HS-5 (cell line): ENCODE data around the gene PSMA6.
"Not testable (repeated sequence)": the region's sequence is repeated elsewhere in the genome, so short reads cannot be mapped to it uniquely, and the experiment has no call there.

Source experiments
- DNase-seq: peaks from one replicate; pipeline ENCODE4 v3.0.0-alpha.2; 2012; ENCODE audit warnings: low read depth

PSMA6 gene

DNA sequence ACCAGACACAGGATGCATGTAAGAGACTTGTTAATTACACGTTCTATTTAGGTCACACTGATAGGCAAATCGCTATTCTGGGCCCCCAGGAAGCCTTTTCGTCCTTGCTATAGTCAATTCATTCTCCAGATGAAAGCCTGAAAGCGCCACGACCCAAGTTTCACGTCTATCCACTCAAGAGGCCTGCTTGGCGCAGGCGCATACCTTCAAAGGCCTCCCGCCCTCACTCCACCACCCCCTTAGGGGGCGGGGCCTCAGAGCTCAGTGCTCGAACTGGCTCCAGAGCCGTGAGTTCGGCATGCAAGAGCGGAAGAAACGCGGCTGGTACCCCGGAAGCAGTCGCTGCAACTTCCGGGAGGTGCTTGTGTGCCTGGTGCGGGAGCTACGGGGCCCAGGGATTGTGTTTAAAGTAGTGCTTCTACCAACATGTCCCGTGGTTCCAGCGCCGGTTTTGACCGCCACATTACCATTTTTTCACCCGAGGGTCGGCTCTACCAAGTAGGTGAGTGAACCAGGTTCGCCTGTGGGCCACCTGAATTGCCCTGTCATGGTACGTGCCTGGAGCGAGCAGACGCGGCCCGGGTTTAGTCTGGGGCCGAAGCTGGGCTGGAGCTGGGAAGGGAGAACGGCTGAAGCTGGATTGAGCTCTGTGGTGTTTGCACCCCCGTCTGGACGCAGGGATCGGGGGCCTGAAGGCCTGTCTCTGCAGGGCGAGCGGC lies at the start of gene PSMA6:
PSMA6 (plus strand) TSS at position 332 of the 719 bp plus-strand sequence; CDS start at position 427, 95 bp downstream.
- DNase-seq: peak; percentile 97

DNA sequence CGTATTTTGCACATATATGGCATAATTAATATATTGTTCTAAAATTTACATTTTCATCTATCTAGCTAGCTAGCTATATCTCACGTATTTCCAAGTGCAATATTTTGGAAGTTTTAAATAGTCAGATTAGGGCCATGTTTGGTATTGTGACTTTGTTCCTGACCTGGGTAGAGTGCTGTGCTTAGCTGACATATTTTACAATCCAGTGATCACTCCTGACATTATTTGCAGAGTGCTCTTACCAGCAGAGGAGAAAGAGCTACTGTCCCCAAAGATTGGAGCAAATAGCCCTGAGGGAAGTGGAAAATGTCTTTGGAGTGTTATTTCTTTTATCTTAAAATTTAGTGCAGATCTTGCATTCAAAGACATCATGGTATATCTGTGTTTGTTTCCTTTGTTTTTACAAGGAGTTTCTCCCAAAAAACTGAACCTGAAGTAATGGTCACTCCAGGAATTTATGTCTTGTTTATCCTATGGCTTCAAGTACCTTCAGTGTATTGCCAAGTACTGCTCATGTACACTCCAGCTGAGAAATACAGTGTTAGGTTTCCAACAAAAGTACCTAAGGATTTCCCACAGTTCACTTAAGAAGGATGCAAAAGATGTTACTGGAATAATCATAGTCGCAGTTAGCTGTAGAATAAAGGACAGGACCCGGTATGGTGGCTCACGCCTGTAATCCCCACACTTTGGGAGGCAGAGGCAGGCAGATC lies 49.4 kb upstream of the PSMA6 start:
- DNase-seq: no peak

DNA sequence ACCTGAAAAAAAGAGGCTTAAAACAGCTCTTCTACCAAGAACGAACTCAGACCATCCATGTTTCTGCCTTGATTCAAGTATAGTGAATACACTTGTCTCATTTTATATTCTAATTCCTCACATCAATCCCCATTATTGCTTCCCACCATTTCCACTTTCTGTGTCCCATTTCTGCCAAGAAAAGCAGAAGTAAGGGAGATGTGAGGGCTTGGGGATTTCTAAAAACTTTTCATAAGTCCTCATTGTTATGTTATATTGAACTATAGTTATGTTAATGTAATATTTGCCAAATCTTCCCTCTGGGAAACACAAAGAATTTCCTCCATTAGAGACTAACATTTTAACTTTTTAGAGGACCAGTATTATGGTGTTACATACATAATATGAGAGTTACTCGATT lies 48.2 kb upstream of the PSMA6 start:
- DNase-seq: no peak

DNA sequence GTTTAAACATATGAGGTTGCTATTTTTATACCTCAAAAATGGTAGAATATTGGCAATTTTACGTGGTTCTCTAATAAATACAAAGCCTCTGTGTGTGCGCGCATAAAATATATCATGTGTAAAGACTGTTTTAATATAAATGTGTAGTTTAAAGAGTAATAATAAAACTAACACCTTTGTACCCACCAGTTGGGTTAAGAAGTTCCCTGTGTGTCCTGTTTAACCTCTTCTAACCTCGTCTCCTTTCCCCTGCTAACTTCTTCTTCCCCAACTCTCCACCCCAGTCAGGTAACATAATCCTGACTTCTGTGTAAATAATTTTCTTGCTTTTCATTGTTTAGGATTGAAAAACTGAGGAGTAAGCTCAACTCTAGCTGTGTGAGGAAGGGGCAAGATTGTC lies 47.6 kb upstream of the PSMA6 start:
- no peak for DNase-seq

DNA sequence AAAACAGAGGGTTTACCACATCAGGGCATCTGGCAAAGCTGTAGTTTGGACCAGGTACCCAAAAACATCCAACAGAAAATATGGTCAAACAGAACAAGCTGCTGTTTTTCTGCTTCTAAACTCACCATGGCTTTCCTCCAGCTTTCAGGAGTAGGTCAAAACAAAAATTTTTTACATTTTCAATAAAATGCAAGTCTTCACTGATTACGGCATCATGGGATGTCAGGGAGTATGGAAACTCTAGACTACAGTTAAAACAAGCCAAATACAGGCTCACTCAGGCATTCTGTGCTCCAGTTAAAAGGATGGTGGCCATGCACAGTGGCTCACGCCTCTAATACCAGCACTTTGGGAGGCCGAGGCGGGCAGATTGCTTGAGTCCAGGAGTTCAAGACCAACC lies 47.1 kb upstream of the PSMA6 start:
- no peak for DNase-seq

DNA sequence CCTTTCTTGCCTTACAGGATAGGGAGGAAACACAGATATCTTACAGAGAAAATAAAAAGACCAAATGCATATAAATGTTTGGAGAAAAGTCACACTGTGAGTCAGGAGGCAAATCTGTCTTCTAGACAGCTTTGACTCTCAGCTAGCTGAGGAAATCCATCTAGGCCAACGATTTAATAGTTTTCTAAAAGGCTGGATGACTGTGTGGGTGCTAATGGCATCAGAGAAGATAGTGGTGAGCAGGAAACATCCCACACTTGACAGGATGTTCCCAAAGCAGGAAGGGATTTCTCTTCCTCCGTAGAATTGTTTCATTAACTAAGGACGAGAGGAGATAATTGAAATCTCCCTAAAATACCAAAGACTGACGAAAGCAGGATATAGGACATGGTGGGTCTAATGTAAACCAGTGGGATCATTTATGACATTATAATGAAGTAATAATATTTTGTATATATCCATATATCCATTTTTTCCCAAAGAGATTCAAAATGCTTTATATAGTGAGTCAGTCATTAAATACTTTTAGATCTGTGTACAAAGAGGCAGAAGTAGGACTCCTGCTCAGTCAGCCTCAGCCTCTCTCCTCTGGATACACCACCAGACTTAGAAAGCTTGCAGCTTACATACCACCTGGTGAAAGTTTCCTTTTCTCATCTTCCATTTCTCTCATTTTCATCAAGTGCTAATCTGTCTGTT lies 44.3 kb upstream of the PSMA6 start:
- DNase-seq: no peak

DNA sequence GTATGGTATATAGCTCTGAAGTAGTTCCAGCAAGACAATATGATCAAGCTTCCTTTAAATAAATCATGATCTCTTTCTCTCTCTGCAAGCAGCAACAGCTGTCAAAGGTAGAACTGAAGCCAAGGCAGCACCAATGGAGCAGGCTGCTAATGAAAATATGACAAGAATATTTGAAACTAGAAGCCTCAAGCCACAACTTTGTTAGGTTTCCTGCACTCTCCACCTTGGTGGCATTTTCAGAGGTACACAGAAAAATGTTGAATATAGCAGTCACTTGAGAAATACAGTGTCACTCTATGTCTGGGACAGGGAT lies 43.8 kb upstream of the PSMA6 start:
- DNase-seq: no peak

DNA sequence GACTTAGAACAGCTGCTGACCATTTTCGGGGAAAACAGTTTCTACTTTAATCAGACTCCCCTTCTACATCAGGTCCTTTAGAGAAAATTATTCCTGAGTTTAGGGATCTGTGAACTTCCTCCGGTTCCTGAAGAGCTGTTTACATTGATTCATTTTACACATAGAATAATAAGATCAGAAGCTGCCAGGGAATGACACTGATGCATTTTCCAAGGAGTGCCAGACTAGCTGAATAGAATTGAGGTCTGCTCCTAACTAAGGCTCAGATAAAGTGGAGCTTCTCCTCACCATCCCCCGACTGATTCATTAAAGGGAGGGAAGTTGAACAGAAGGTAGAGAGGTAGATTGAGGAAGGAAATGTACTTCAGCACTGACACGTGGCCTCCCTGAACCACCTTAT lies 41.9 kb upstream of the PSMA6 start:
- DNase-seq: no peak

DNA sequence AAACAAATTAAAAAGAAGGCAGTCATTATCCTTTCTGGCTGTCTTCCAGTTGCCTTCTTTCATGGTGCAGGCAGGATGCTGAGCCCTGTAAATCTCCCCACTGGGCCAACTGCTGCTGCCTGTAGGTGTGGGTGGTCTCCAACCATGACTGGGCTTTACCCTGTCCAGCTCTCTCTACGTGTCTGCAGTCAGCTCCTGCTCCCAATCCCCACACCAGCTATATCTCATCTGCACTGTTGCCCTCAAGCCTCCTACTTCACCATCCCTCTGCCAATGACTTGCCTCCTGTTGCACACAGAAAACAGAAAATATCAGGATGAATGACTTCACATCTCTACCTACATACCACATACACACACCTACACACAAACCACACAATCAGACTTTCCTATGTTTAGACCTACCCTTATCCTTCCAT lies 39.7 kb upstream of the PSMA6 start:
- DNase-seq: no peak

DNA sequence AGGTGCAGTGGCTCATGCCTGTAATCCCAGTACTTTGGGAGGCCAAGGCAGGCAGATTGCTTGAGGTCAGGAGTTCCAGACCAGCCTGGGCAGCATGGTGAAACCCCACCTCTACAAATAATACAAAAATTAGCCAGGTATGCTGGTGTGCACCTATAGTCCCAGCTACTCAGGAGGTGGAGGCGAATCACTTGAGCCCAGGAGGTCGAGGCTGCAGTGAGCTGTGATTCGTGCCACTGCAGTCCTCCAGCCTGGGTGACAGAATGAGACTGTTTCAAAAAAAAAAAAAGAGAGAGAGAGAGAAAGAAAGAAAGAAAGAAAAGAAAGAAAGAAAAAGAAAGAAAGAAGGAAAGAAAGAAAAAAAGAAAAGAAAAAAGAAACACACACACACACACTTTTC lies 39.1 kb upstream of the PSMA6 start:
- not testable (repeated sequence) for DNase-seq

DNA sequence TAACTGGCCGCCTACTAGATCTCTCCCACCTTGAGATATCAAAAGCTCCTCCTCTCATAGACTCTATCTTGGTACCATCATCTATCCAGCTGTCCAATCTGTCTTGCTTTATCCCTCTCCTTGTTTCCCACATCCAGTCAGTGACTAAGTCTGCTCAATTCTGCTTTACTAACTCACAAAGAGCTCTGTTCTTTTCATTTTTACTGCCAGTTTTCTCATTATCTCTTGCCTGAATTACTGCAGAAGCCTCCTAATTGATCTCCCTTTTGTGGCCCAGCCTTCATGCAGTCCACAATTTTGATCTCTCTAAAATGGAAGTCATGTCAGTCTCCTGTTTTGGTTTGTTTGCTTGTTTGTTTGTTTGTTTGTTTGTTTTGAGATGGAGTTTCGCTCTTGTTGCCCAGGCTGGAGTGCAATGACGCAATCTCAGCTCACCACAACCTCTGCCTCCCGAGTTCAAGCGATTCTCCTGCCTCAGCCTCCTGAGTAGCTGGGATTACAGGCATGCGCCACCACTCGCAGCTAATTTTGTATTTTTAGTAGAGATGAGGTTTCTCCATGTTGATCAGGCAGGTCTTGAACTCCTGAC lies 38.1 kb upstream of the PSMA6 start:
- DNase-seq: not testable (repeated sequence)

DNA sequence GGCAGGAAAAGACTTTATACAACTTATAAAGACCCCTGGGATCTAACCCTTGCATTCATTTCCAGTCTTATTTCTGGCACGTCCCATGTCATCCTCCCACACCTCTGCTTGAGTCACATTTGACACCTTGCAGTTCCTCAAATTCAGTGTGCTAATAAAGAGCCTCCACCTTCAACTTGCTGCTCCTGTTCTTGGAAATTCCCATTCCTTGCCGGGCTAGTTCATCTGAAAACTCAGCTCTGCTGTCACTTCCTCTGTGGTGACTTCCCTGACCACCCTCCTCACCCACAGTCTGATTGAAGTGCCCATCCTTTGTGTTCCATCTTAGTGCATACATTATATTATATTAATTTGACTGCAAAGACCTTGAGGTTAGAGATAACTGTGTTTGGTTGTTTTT lies 37.4 kb upstream of the PSMA6 start:
- no peak for DNase-seq

DNA sequence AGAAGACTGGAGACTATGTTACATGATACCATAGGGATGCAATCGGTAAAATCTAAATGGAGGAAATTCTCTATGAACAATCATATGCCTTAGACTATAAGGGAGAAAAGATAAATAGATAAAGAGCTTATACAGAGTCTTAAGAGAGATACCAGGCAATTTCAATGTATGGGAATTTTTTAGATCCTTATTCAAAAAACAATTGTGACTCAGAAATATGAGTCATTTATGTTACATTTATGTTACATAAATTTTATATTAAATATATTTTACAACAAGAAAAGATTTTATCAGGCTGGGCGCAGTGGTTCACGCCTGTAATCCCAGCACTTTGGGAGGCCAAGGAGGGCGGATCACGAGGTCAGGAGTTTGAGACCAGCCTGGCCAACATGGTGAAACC lies 36.5 kb upstream of the PSMA6 start:
- DNase-seq: no peak

DNA sequence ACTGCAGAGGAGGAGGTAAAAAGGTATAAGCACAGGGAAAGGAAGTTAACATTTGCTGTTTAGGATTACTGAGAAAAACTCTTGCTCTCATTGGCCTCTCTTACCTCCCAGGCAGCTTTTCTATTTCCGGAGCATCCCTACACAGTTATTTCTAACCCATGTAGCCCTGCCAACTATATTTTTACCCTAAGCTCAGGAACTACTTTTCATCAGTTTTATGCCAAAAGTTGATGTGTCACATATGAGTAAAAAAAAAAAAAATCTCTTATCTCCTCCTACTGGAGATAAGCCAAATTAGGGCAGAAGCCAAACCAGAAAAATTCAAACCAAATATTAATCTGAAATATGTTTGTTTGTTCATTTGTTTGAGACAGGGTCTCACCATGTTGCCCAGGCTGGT lies 34.4 kb upstream of the PSMA6 start:
- peak; percentile 16 for DNase-seq

DNA sequence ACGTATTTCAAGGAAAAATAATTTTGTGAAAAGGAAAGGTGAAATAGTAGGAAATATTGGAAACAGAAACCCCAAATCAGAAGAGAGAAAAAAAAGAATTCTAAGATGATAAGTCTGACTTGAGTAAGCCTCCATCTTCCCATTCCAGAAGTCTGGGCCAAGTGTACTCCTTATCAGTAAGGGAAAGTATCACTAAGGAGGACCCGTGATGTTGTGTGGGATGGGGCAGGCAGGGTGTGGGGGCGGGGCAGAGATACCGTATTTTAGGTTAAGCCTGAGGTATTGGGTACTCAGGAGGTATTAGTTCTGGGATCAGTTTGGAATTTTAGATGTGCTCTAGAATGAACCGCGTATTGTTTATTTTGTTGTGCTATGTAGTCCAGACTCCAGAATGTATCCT lies 33.8 kb upstream of the PSMA6 start:
- DNase-seq: no peak

DNA sequence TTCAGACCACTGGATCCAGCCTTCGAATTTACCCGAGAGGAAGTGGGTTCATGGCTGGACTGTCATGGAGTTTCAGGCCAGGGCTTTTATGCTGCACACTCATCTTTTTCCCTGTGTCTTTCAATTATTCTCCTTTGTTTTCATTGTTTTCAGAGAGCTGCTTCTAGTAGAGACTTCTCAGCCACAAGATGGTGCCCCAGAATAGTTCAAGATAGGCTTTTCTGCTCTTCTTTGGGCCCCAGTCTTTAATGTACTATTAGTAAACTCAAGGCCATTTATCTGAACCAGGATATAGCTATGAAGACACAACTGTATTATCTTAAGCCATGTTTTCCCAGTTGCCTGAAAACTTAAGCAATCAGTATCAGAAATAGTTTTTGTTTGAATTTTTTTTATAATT lies 30.4 kb upstream of the PSMA6 start:
- no peak for DNase-seq

DNA sequence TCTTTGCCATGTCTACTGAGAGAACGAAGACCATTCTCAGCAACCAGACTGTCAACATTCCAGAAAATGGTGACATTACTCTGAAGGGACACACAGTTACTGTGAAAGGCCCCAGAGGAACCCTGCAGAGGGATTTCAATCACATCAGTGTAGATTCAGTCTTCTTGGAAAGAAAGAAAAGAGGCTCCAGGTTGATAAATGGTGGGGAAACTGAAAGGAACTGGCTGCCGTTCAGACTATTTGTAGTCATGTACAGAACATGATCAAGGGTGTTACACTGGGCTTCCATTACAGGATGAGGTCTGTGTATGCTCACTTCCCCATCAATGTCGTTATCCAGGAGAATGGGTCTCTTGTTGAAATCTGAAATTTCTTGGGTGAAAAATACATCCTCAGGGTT lies 29.7 kb upstream of the PSMA6 start:
- no peak for DNase-seq

DNA sequence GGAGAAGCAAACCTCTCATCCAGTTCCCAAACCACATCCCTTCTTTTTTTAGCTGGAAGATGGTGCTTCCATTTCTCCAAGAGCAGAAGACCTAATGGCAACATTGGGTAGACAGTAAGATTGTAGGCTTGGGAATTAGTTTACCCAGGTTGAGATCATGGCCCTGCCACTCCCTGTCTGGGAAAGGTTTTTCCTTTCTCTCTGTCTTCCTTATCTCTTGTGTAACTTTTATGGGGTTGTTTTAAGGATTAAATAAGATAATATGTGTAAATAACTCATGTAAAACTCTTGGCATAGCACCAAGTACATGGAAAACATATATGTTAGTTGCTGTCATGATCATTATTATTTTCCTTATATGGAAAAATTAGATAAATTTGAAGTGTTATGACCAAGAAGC lies 23.2 kb upstream of the PSMA6 start:
- DNase-seq: no peak

DNA sequence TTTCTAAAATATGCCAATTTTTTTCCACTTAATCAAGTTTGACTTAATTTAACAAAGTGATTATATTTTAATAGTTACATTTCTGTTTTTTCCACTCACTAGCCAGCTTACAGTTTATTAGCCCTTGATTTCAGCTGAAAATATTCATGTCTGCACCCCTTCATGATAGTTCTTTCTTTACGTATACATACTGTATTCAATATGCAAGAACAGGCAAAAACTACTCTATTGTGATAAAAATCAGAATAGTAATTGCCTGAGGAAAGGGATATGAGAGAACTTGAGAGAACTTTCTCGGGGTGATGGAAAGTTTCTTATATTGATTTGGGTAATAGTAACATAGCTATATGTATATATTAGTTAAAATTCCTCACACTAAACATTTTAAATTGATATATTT lies 17.4 kb upstream of the PSMA6 start:
- no peak for DNase-seq

DNA sequence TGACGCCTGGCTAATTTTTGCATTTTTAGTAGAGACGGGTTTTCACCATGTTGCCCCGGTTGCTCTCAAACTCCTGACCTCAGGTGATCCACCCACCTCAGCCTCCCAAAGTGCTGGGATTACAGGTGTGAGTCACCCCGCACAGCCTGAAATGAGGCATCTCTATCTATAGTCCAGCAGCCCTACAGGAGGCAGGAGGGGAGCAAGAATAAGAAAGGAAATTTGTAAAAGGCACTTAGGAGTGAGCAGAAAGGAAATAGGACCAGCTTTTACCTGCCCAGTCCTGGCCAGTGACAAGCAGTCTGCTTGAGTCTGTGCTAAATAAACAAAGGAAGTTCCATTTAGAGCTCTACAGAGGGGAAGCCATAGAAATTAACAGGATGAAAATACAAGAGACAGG lies 15.0 kb upstream of the PSMA6 start:
- DNase-seq: no peak

DNA sequence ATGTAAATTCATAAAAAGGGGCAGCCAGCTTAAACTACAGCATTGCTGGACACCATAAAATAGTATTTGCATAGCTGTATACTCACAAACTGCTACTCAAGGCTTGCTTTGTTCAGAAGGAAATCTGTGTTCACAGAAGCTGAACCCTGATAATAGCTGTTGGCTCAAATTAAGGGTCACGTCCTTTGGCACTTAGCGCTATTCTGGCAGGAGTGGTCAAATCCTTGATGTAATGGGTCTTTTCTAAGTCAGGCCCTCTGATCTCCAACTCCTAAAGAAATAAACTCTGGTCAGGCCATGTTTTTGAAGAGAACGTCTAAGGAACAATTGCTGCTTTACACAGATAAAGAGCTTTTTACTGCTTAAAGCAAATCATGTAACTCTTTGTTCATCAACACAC lies 12.8 kb upstream of the PSMA6 start:
- DNase-seq: no peak

DNA sequence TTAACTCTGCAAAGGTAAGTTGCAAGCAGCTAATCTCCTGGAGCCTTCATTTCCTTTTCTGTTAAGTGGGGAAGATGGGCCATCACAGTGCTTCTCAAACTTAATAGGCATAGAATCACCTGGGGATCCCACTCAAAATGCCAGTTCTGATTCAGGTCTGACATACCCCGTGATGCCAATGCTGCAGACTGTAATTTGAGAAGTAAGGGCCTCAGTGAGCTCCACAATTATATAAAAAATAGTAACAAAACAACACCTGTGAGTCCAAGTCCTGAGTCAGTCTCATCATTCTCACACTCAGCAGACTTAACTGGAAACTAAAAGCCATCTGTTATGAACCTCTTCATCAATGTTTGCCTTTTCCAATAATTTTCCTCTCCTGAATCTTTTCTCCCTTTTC lies 10.8 kb upstream of the PSMA6 start:
- DNase-seq: no peak

DNA sequence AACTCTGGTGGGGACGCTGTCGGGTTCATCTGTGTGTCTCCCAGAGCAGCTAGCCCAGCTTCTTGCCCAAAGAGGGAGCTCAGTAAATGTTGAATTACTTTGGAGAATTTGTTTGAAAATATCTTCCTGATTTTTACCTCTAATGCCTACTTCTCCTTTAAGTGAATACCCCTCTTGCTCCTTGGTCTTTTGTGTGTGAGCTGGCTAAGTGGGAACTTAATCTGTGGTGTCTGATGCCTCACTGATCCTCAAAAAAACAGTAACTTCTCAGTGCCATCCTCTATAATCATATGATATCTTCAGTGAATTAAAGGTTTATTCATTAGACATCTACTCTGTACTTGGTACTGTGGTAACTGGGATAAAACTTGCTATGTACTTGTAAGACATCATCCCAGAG lies 7.7 kb upstream of the PSMA6 start:
- no peak for DNase-seq
